Nephron progenitor cell (in vitro differentiated cells): Measurements from ENCODE around the gene ARMH2.

ENCODE experiments used
- DNase-seq: peaks from one replicate; pipeline ENCODE4 v3.0.0; 2021
- H3K27ac Mint-ChIP-seq: 2 replicates; pipeline ENCODE4 v1.8.0; 2021; ENCODE audit warnings: mild to moderate bottlenecking, moderate library complexity, mixed read lengths
- H3K27me3 Mint-ChIP-seq: 2 replicates; pipeline ENCODE4 v1.8.0; 2021; ENCODE audit warnings: mild to moderate bottlenecking, low read depth, mixed read lengths; ENCODE audit not compliant: poor library complexity
- H3K36me3 Mint-ChIP-seq: 2 replicates; pipeline ENCODE4 v1.8.0; 2021; ENCODE audit warnings: low read depth, mixed read lengths
- H3K4me1 Mint-ChIP-seq: 2 replicates; pipeline ENCODE4 v1.8.0; 2021; ENCODE audit warnings: mixed read lengths
- H3K4me3 Mint-ChIP-seq: 2 replicates; pipeline ENCODE4 v1.8.0; 2021; ENCODE audit warnings: mild to moderate bottlenecking, moderate library complexity, mixed read lengths
- H3K9me3 Mint-ChIP-seq: 2 replicates; pipeline ENCODE4 v1.8.0; 2021; ENCODE audit warnings: mild to moderate bottlenecking, moderate library complexity, mixed read lengths
- CTCF ChIP-seq: fragments of 200-600 bp; sonication (generic); IDR thresholded peaks from 2 replicates; pipeline ENCODE4 v1.5.0; 2021; ENCODE audit warnings: antibody characterized with exemption

The ARMH2 gene

DNA sequence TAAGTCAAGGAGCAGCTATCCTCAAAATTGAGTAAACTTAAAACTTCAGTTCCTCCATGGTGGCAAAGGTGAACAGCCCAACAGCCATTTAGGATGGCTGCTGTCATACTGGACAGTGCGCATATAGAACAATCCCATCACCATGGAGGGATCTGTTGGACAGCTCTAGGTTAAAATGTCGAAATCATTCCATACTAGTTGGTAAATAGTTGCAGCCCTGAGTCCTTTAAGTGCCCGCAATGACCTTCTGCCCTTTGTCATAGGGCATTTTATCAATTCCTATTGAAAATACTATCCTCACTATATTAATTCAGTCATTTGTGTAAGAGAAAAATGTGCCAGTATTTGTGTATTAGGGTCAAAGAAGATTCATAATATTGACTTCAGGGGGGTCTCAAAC lies 8.9 kb upstream of the ARMH2 start:
- peaks cover 6% of the 10 kb centered on the region for H3K27me3 Mint-ChIP-seq
- no peak overlapping the region for H3K4me3 Mint-ChIP-seq
- no peak for TF ChIP-seq CTCF
- no peaks in the 10 kb centered on the region for H3K36me3 Mint-ChIP-seq
- H3K27ac Mint-ChIP-seq: no peak overlapping the region
- no peaks in the 10 kb centered on the region for H3K4me1 Mint-ChIP-seq
- no peak for DNase-seq
- no peaks in the 10 kb centered on the region for H3K9me3 Mint-ChIP-seq

DNA sequence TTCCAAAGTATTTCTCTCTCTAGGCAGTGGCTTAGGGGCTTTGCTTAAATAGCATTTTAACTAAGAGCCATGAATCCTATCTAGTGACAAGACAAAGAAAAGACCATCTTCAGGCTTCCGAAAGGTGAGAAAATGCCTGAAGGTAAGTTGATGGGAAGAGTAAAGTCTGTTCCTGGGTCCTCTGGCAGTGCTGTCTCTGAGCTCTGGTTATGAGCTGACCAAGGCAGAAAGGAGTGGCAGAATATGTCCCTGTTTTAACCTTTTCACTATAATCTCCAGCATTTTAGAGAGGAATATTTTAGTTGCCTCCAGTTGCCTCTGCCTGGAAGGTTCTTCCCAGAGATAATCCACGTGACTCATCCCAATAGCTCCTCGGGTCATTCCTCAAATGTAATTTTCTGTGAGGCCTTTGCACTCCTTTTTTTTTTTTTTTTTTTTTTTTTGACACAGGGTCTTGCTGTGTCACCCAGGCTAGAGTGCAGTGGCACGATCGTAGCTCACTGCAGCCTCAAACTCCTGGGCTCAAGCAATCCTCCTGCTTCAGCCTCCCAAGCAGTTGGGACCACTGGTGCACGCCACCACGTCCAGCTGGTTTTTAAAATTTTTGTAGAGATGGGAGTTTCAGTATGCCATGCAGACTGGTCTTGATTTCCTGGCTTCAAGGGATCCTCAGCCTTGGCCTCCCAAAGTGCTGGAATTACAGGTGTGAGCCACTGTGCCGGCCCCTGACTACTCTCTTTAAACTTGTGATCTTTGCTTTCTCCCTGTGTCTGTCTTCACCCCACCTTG lies 3.7 kb upstream of the ARMH2 start:
- Mint-ChIP-seq H3K36me3 (no peaks in the 10 kb centered on the region), H3K27ac (no peak overlapping the region), H3K9me3 (no peaks in the 10 kb centered on the region), H3K4me1 (peaks cover 8% of the 10 kb centered on the region), H3K4me3 (no peak overlapping the region), H3K27me3 (peaks cover 6% of the 10 kb centered on the region)
- DNase-seq: no peak
- no peak for TF ChIP-seq CTCF

GRCh38 chr6:24799541-24799915 lies 811 bp upstream of the ARMH2 start:
- DNase-seq: no peak
- Mint-ChIP-seq H3K36me3 (no peaks in the 10 kb centered on the region), H3K4me3 (no peak overlapping the region), H3K4me1 (peaks cover 8% of the 10 kb centered on the region), H3K27ac (peak overlapping the region; percentile 12), H3K9me3 (no peaks in the 10 kb centered on the region), H3K27me3 (peaks cover 3% of the 10 kb centered on the region)
- TF ChIP-seq CTCF: no peak

DNA sequence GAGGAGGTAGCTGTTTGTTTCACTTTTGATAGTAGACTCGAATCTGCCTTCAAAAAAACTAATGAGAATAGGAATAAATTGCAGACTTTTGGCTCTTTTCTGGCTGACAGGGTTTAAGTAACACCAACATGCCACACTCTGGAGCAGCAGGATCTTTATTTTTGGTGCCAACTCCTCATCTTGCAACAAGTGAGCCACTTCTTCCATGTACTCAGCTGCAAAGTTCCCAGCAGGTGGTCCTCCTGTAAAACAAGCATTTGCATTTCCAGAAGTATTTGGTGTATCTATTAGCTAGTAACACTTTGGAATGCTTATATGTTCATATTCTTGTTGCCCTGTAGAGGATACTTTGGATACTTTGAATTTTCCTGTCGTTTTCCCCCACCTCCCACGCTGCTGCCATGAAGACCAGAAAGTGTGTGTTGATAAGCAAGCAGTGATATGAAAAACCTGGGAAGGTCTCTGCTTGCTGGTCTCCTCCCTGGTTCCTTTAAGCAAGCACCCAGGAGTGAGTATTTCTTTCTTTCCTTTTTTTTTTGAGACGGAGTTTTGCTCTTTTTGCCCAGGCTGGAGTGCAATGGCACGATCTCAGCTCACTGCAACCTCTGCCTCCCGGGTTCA lies 1.0 kb downstream of the ARMH2 start:
- Mint-ChIP-seq H3K27me3 (peaks cover 3% of the 10 kb centered on the region), H3K4me1 (peaks cover 8% of the 10 kb centered on the region), H3K4me3 (no peak overlapping the region), H3K36me3 (no peaks in the 10 kb centered on the region), H3K27ac (no peak overlapping the region), H3K9me3 (no peaks in the 10 kb centered on the region)
- TF ChIP-seq CTCF: no peak
- DNase-seq: no peak

DNA sequence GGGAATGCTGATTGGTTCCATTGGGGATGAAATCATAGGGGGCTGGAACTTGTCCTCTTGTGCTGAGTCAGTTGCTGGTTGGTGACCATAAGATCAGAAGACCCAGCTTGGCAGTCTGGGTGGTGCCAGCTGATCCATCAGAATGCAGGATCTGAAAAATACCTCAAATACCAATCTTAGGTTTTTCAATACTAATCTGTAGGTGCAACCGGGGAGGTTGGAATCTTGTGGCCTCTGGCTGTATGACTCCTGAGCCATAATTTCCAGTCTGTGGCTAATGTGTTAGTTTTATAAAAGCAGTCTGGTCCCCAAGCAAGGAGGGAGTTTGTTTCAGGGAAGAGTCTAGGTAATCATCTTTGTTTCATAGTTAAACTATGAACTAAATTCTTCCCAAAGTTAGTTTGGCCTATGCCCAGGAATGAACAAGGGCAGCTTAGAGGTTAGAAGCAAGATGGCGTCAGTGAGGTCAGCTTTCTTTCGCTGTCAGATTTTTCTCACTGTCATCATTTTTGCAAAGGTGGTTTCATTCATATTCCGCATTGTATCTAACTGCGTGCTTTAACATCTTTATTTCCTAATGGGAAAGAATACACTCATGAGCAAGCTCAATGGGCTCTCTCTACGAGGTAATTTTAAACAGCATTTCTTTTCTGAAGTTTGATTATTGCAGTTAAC lies 2.0 kb downstream of the ARMH2 start:
- H3K4me1 Mint-ChIP-seq: peaks cover 8% of the 10 kb centered on the region
- H3K4me3 Mint-ChIP-seq: no peak overlapping the region
- no peaks in the 10 kb centered on the region for H3K9me3 Mint-ChIP-seq
- H3K27ac Mint-ChIP-seq: no peak overlapping the region
- peaks cover 3% of the 10 kb centered on the region for H3K27me3 Mint-ChIP-seq
- TF ChIP-seq CTCF: no peak
- DNase-seq: no peak
- no peaks in the 10 kb centered on the region for H3K36me3 Mint-ChIP-seq
